Calu3 (cell line): ENCODE results near the gene VN1R5. TPM values are rescaled to one million over a fixed set of nuclear protein-coding genes. Genes with fewer than 3 reads are reported as not detected.

Experiments used
- BruUV-seq: library from RNA; stranded (reverse); fragments of 400-500 nt; replicated peaks from 2 replicates; lab custom pipeline; 2021; lab: Mats Ljungman, UMichigan
- CTCF ChIA-PET: fragments of 300-600 bp; sonication (Branson Sonifier 250); formaldehyde crosslinking; loops from one replicate; lab custom pipeline; 2022; ENCODE audit warnings: antibody characterized with exemption; lab: Charles Lee
- DNase-seq: peaks from one replicate; pipeline ENCODE4 v3.0.0; 2022
- H3K27ac Mint-ChIP-seq: one replicate; pipeline ENCODE4 v1.8.0; 2022; ENCODE audit warnings: mixed read lengths; ENCODE audit not compliant: unreplicated experiment
- H3K27me3 Mint-ChIP-seq: one replicate; pipeline ENCODE4 v1.8.0; 2022; ENCODE audit warnings: mixed read lengths; ENCODE audit not compliant: unreplicated experiment
- H3K36me3 Mint-ChIP-seq: one replicate; pipeline ENCODE4 v1.8.0; 2022; ENCODE audit warnings: mild to moderate bottlenecking, moderate library complexity, mixed read lengths; ENCODE audit not compliant: insufficient read depth, unreplicated experiment
- H3K4me1 Mint-ChIP-seq: one replicate; pipeline ENCODE4 v1.8.0; 2022; ENCODE audit warnings: mild to moderate bottlenecking, low read depth, mixed read lengths; ENCODE audit not compliant: unreplicated experiment
- H3K4me3 Mint-ChIP-seq: one replicate; pipeline ENCODE4 v1.8.0; 2022; ENCODE audit warnings: mild to moderate bottlenecking, low read depth, moderate library complexity, mixed read lengths; ENCODE audit not compliant: unreplicated experiment
- H3K9me3 Mint-ChIP-seq: one replicate; pipeline ENCODE4 v1.8.0; 2022; ENCODE audit warnings: low read depth, mixed read lengths; ENCODE audit not compliant: unreplicated experiment
- CTCF ChIP-seq: fragments of 200-600 bp; IDR thresholded peaks from one replicate; pipeline ENCODE4 v1.8.0; 2022; ENCODE audit warnings: antibody characterized with exemption; ENCODE audit not compliant: unreplicated experiment
- intact Hi-C: fragments of 100-400 bp; cut with micrococcal nuclease; formaldehyde crosslinking; loops from one replicate; pipeline ENCODE4 v1.10.0; 2022; ENCODE audit not compliant: unreplicated experiment
- total RNA-seq: library from RNA; stranded (reverse); gene quantifications from 2 replicates; pipeline ENCODE4 v1.2.3, GENCODE V29; 2022

Gene VN1R5
- total RNA-seq, 1 experiment from 2014 or later: not detected

DNA sequence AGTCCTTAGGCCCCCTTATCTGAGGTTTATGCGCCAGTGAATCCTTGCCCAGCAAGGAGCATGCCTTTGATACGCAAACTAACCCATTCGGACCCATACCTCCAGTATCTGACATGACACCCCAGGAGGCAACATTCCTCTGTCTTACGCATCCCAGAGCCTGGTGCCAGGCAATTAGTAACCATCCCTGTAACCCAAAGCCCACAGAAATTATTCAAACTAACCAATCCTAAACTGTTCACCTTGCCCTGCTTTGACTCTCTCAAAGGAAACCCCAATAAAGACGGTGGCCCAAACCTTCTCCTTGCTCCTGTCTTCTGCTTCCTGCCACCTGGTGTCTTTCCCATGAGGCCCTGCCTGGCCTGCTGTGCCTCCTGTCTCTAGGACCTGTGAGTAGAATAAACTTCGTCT, 39.4 kb downstream of the VN1R5 start:
- intact Hi-C loops: no loop called here
- no TSS peak for BruUV-seq
- Mint-ChIP-seq H3K27ac (no peak overlapping the region), H3K4me3 (no peak overlapping the region), H3K27me3 (no peaks in the 10 kb centered on the region), H3K36me3 (peaks cover 8% of the 10 kb centered on the region), H3K9me3 (peaks cover 2% of the 10 kb centered on the region), H3K4me1 (no peaks in the 10 kb centered on the region)
- TF ChIP-seq CTCF: no peak
- no peak for DNase-seq
- CTCF ChIA-PET: no interaction called here

DNA sequence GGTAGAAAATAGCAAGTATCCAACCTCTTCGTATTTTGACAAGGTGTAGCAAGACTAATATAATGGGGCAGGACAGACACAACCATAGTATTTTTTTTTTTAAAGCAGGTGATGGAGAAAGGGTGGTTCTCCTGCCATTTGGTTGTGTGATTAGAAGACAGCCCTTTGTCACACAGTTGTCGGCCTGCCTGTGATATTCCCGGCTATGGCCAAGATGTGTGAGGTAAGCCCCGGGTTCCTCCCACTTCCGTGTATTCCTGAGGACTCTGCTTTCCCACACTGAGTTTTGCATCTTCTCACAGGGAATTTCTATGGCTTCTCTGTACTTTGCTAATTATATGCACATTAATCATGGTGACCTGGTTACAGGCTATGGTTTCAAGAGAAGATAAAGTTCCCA, 39.9 kb downstream of the VN1R5 start:
- CTCF ChIA-PET: no interaction called here
- H3K4me3 Mint-ChIP-seq: no peak overlapping the region
- no peaks in the 10 kb centered on the region for H3K4me1 Mint-ChIP-seq
- no peaks in the 10 kb centered on the region for H3K27me3 Mint-ChIP-seq
- intact Hi-C loops: no loop called here
- no peak overlapping the region for H3K27ac Mint-ChIP-seq
- peaks cover 8% of the 10 kb centered on the region for H3K36me3 Mint-ChIP-seq
- H3K9me3 Mint-ChIP-seq: peaks cover 2% of the 10 kb centered on the region
- TF ChIP-seq CTCF: no peak
- no peak for DNase-seq
- BruUV-seq: no TSS peak

- H3K27ac Mint-ChIP-seq: no peak overlapping the region
- BruUV-seq: no TSS peak
- intact Hi-C loops: no loop called here
- no peaks in the 10 kb centered on the region for H3K4me1 Mint-ChIP-seq
- H3K9me3 Mint-ChIP-seq: peaks cover 2% of the 10 kb centered on the region
- H3K4me3 Mint-ChIP-seq: no peak overlapping the region
- no peaks in the 10 kb centered on the region for H3K27me3 Mint-ChIP-seq
- no peak for TF ChIP-seq CTCF
- CTCF ChIA-PET: no interaction called here
- DNase-seq: no peak
- peaks cover 8% of the 10 kb centered on the region for H3K36me3 Mint-ChIP-seq
Observed at GRCh38 chr1:247296599-247297180, 40.8 kb downstream of the VN1R5 start.

GRCh38 chr1:247297263-247298123, 41.6 kb downstream of the VN1R5 start:
- no peaks in the 10 kb centered on the region for H3K4me1 Mint-ChIP-seq
- H3K9me3 Mint-ChIP-seq: peaks cover 2% of the 10 kb centered on the region
- CTCF ChIA-PET: no interaction called here
- H3K4me3 Mint-ChIP-seq: no peak overlapping the region
- no peak for TF ChIP-seq CTCF
- no peak overlapping the region for H3K27ac Mint-ChIP-seq
- intact Hi-C loops: no loop called here
- H3K27me3 Mint-ChIP-seq: no peaks in the 10 kb centered on the region
- peaks cover 8% of the 10 kb centered on the region for H3K36me3 Mint-ChIP-seq
- DNase-seq: no peak
- no TSS peak for BruUV-seq
